ENCODE results near the gene SYCE3.

SYCE3 gene

DNA sequence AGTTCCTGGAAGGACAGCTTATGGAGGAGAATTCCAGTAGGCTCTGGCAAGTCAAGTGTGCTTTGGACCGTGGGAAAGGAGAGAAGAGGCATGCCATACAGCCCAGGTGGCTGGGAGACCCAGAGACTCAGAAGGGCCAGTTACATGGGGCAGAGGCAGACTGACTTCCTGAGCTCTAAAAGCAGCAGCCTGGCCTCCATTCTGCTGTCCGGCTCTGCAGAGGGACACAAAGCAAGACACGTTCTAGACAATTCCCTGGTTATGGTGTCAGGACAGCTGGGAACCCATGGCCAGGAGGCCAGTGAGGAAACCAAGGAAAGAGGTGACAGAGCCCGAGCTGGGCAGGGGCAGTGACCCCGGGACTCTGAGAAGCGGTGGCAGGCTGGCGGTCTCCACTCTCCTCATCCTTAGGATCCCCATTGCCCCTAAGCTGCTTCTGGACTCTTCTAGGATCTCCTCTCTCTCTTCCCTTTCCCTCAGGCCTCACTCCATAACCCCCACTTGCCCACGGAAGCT is 12.8 kb upstream of the SYCE3 start:
- Histone ChIP-seq H3K36me3 (ENCODE audit: low read length) (no peaks in the 10 kb centered on the region), H3F3A (ENCODE audit: insufficient read depth) (no peaks in the 10 kb centered on the region)

DNA sequence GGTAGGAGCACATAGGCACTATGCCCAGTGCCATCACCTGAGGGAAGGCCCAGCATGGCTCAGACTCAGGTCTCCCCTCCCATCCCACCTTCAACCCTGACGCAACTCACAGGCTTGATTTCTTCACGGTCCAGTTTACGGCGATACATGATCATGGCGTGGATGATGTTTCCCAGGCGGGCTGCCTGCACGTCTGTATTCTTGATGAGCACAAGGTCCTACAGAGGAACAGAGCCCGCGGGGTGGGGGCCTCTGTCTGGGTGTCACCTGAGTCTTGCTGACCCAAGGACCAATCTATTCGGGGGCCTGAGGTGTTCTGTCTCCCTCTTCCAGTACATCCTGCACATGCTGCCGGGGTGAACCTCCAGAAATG is 11.7 kb upstream of the SYCE3 start:
- no peaks in the 10 kb centered on the region for H3F3A ChIP-seq (ENCODE audit: insufficient read depth)
- H4K20me1 ChIP-seq (ENCODE audit: low read depth, low read length) = no peaks in the 10 kb centered on the region; the same call in 1 of the 2 replicates
- no peaks in the 10 kb centered on the region for H3K79me2 ChIP-seq (ENCODE audit: insufficient read depth, low read length)
- no peak for TF ChIP-seq EZH2phosphoT487 (conservative IDR thresholded peaks at IDR 0.05; ENCODE audit: low read length)
- TF ChIP-seq, protein P1, sequence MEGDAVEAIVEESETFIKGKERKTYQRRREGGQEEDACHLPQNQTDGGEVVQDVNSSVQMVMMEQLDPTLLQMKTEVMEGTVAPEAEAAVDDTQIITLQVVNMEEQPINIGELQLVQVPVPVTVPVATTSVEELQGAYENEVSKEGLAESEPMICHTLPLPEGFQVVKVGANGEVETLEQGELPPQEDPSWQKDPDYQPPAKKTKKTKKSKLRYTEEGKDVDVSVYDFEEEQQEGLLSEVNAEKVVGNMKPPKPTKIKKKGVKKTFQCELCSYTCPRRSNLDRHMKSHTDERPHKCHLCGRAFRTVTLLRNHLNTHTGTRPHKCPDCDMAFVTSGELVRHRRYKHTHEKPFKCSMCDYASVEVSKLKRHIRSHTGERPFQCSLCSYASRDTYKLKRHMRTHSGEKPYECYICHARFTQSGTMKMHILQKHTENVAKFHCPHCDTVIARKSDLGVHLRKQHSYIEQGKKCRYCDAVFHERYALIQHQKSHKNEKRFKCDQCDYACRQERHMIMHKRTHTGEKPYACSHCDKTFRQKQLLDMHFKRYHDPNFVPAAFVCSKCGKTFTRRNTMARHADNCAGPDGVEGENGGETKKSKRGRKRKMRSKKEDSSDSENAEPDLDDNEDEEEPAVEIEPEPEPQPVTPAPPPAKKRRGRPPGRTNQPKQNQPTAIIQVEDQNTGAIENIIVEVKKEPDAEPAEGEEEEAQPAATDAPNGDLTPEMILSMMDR (IDR thresholded peaks at IDR 0.05; ENCODE audit: insufficient read depth, low read length, poor library complexity, severe bottlenecking) = no peak
- H3K4me2 ChIP-seq (ENCODE audit: low read depth, low read length, poor library complexity, severe bottlenecking) = no peak overlapping the region
- H3K9me3 ChIP-seq (ENCODE audit: insufficient read depth, low read length) = no peaks in the 10 kb centered on the region
- H3K9ac ChIP-seq (ENCODE audit: low read length) = no peak overlapping the region
- H3K9me2 ChIP-seq (replicated peaks; ENCODE audit: insufficient read depth, low read length) = no peaks in the 10 kb centered on the region
- no peak overlapping the region for H2AFZ ChIP-seq (ENCODE audit: low read depth, low read length, severe bottlenecking)
- no peak overlapping the region for H3K4me3 ChIP-seq (ENCODE audit: insufficient read depth, low read length, poor library complexity, severe bottlenecking)
- H3K36me3 ChIP-seq (ENCODE audit: low read length) = no peaks in the 10 kb centered on the region
- H3K27me3 ChIP-seq (ENCODE audit: low read length) = no peaks in the 10 kb centered on the region
- H3K27ac ChIP-seq (ENCODE audit: low read depth, low read length) = no peak overlapping the region

More for the DNA sequence above, 12.8 kb upstream of the SYCE3 start:
- Histone ChIP-seq H2AFZ (ENCODE audit: low read depth, low read length, severe bottlenecking) (no peak overlapping the region), H3K27ac (ENCODE audit: low read depth, low read length) (no peak overlapping the region), H3K9me3 (ENCODE audit: insufficient read depth, low read length) (no peaks in the 10 kb centered on the region), H3K27me3 (ENCODE audit: low read length) (no peaks in the 10 kb centered on the region), H3K4me3 (ENCODE audit: insufficient read depth, low read length, poor library complexity, severe bottlenecking) (no peak overlapping the region), H4K20me1 (ENCODE audit: low read depth, low read length) (no peaks in the 10 kb centered on the region; the same call in 1 of the 2 replicates), H3K4me2 (ENCODE audit: low read depth, low read length, poor library complexity, severe bottlenecking) (no peak overlapping the region), H3K9me2 (replicated peaks; ENCODE audit: insufficient read depth, low read length) (no peaks in the 10 kb centered on the region), H3K79me2 (ENCODE audit: insufficient read depth, low read length) (no peaks in the 10 kb centered on the region), H3K9ac (ENCODE audit: low read length) (no peak overlapping the region)
- TF ChIP-seq EZH2phosphoT487 (conservative IDR thresholded peaks at IDR 0.05; ENCODE audit: low read length) = no peak
- TF ChIP-seq, protein P1 (IDR thresholded peaks at IDR 0.05; ENCODE audit: insufficient read depth, low read length, poor library complexity, severe bottlenecking) = no peak

DNA sequence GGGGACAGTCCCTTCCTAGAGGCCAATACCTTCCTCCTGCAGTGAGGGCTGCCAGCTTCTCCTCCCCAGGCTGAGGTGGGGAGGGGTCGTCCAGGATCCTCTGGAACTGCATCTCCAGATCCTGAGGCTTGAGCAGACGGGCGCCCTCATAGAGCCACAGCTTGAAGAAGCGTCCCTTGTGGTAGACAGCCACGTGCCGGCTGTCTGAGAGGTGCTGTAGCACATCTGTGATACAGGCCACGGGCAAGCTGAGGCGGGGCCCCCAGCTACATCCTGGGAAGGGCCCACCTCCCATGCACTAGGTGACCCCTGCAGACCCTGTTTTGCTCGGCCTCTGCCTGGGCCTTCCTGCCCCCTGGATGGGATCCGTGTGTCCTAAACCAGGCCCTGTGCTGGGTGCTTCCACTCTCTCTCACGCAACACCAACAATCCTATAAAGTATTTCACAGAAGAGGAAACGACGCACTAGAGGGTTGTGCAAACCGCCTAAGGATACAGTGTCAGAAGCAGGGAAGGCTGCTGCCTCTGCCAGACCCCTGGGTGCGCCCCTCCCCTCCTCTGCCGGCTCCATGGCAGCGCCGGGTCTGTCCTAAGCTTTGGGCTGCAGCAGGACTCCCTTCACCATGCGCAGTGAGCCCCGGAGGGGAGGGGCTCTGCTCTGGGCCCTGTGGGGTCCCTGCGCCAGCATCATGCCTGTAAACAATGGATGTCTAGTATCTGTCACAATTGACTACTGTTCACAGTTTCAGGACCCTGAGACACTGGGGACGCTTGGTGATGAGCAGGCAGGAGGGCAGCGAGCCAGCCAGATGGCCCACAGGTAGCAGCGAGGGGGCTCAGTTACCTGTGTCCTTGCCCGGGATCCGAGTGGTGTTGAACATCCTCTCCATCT is 11.0 kb upstream of the SYCE3 start:
- Histone ChIP-seq H3K9me2 (replicated peaks; ENCODE audit: insufficient read depth, low read length) (no peaks in the 10 kb centered on the region), H2AFZ (ENCODE audit: low read depth, low read length, severe bottlenecking) (no peak overlapping the region), H4K20me1 (ENCODE audit: low read depth, low read length) (no peaks in the 10 kb centered on the region; the same call in 1 of the 2 replicates), H3F3A (ENCODE audit: insufficient read depth) (no peaks in the 10 kb centered on the region), H3K79me2 (ENCODE audit: insufficient read depth, low read length) (no peaks in the 10 kb centered on the region), H3K4me3 (ENCODE audit: insufficient read depth, low read length, poor library complexity, severe bottlenecking) (no peak overlapping the region), H3K4me2 (ENCODE audit: low read depth, low read length, poor library complexity, severe bottlenecking) (no peak overlapping the region), H3K9me3 (ENCODE audit: insufficient read depth, low read length) (no peaks in the 10 kb centered on the region), H3K27me3 (ENCODE audit: low read length) (no peaks in the 10 kb centered on the region), H3K27ac (ENCODE audit: low read depth, low read length) (no peak overlapping the region), H3K9ac (ENCODE audit: low read length) (no peak overlapping the region), H3K36me3 (ENCODE audit: low read length) (0 out of 2 replicates have a peak, but pooled peaks cover 4% of the 10 kb centered on the region)
- no peak for TF ChIP-seq EZH2phosphoT487 (conservative IDR thresholded peaks at IDR 0.05; ENCODE audit: low read length)
- TF ChIP-seq, protein P1 (IDR thresholded peaks at IDR 0.05; ENCODE audit: insufficient read depth, low read length, poor library complexity, severe bottlenecking) = no peak
